ENCODE data around the gene CHN2. TPM values are rescaled to one million over a fixed set of nuclear protein-coding genes. Genes with fewer than 3 reads are reported as not detected.

The CHN2 gene
- total RNA-seq, 1 experiment from 2014 or later = 2.1 TPM

DNA sequence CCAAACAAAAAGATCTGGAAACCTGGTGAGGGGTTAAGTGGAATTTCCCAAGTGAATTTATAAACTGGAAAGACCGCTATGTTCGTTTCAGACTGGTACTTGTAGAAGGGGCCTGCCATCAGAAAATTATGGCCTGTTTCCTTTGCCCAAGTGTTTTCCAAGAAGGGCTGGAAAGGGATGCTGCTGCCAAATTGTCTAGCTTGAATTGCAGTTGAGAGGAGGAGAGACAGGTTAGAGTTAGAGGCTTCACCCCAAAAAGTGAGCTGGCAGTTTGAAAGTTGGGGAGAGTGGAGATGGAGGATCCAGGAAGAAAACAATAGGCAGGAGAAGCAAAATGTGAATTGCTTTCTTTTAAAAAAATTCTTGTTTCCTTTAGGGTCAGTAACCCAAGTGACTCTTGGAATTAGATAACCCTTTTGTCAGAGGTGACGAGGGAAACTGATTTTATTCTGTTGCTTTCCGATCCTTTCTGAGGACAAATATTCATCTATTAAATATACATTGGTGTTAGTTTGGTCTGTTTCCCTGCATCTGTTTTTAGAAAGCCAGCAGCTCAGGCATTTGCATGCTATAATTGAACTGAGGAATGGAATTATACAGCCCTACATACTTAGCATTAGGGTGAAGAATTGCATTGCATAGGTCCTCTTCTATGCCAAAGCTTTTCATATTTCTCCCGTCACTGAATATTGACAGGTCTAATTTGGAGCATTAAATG is 286.5 kb downstream of the CHN2 start:
- ChIA-PET CTCF (no interaction called here), POLR2A (no interaction called here), RAD21 (ENCODE audit: low non-redundant PET in 1 of 2, low total read pairs in 2 of 2, uncharacterized antibody in 2 of 2, unreplicated experiment in 2 of 2) (no interaction called here)
- Histone ChIP-seq H3K27me3 (ENCODE audit: insufficient read depth, low read length) (no peaks in the 10 kb centered on the region), H3K36me3 (ENCODE audit: control insufficient read depth in 1 of 2, insufficient read depth in 2 of 2, low read length in 2 of 2) (no peaks in the 10 kb centered on the region), H3K4me2 (ENCODE audit: low read length) (no peak overlapping the region), H3K9me3 (ENCODE audit: control insufficient read depth in 1 of 2, insufficient read depth in 1 of 2, low read depth in 1 of 2, low read length in 2 of 2) (no peaks in the 10 kb centered on the region), H3K4me3 (replicated peaks in 1 of 2; ENCODE audit: low read depth in 1 of 2, low read length in 2 of 2) (no peak overlapping the region), H3K9me2 (ENCODE audit: insufficient read depth) (no peaks in the 10 kb centered on the region), H2AFZ (ENCODE audit: low read depth, low read length, poor library complexity, severe bottlenecking) (no peak overlapping the region), H3K4me1 (ENCODE audit: control insufficient read depth in 1 of 2, insufficient read depth in 2 of 2, low read length in 2 of 2) (no peaks in the 10 kb centered on the region), H3K9ac (ENCODE audit: low read length) (no peak overlapping the region), H3K79me2 (ENCODE audit: insufficient read depth, low read length) (no peaks in the 10 kb centered on the region), H4K20me1 (ENCODE audit: insufficient read depth) (no peaks in the 10 kb centered on the region), H3K27ac (ENCODE audit: low read depth, low read length) (no peak overlapping the region)
- DNase-seq (ENCODE audit: low read depth, low spot score) = no peak
- intact Hi-C loops (cut with micrococcal nuclease) = no loop called here
- BruUV-seq (replicated peaks) = no TSS peak
- ATAC-seq = no peak
- no peak for TF ChIP-seq ZNF274 (IDR thresholded peaks at IDR 0.05; ENCODE audit: low read depth, low read length)
- TF ChIP-seq, protein P1, sequence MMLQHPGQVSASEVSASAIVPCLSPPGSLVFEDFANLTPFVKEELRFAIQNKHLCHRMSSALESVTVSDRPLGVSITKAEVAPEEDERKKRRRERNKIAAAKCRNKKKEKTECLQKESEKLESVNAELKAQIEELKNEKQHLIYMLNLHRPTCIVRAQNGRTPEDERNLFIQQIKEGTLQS (IDR thresholded peaks at IDR 0.05) = no peak
- no peak for TF ChIP-seq EZH2phosphoT487 (IDR thresholded peaks at IDR 0.05; ENCODE audit: borderline replicate concordance)
- TF ChIP-seq, protein P2, sequence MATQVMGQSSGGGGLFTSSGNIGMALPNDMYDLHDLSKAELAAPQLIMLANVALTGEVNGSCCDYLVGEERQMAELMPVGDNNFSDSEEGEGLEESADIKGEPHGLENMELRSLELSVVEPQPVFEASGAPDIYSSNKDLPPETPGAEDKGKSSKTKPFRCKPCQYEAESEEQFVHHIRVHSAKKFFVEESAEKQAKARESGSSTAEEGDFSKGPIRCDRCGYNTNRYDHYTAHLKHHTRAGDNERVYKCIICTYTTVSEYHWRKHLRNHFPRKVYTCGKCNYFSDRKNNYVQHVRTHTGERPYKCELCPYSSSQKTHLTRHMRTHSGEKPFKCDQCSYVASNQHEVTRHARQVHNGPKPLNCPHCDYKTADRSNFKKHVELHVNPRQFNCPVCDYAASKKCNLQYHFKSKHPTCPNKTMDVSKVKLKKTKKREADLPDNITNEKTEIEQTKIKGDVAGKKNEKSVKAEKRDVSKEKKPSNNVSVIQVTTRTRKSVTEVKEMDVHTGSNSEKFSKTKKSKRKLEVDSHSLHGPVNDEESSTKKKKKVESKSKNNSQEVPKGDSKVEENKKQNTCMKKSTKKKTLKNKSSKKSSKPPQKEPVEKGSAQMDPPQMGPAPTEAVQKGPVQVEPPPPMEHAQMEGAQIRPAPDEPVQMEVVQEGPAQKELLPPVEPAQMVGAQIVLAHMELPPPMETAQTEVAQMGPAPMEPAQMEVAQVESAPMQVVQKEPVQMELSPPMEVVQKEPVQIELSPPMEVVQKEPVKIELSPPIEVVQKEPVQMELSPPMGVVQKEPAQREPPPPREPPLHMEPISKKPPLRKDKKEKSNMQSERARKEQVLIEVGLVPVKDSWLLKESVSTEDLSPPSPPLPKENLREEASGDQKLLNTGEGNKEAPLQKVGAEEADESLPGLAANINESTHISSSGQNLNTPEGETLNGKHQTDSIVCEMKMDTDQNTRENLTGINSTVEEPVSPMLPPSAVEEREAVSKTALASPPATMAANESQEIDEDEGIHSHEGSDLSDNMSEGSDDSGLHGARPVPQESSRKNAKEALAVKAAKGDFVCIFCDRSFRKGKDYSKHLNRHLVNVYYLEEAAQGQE (IDR thresholded peaks at IDR 0.05; ENCODE audit: low read depth) = no peak
- no peak for TF ChIP-seq SIN3A (IDR thresholded peaks at IDR 0.05; ENCODE audit: low read depth)
- TF ChIP-seq EZH2 (IDR thresholded peaks at IDR 0.05) = no peak

Data from HCT116 (cell line).